Measurements from ENCODE around the gene C1orf74.

GRCh38 chr1:209805341-209805781 lies 21.0 kb upstream of the C1orf74 start:
- TF ChIP-seq ZNF274 (IDR thresholded peaks at IDR 0.05; ENCODE audit: low read depth, low read length) (no peak), YY1 (IDR thresholded peaks at IDR 0.05; ENCODE audit: insufficient read depth, insufficient read length) (no peak), SUZ12 (IDR thresholded peaks at IDR 0.05; ENCODE audit: extremely low read depth, insufficient read depth, insufficient read length) (no peak)

Data from NT2/D1 (cell line).